ENCODE results near the gene CABP1.

CABP1 gene

GRCh38 chr12:120618954-120619615, 21.3 kb upstream of the CABP1 start:
- H3K4me3 ChIP-seq (ENCODE audit: control insufficient read depth, low read depth, low read length): no peak overlapping the region
- DNase-seq (ENCODE audit: low read depth): no peak
- no peak for TF ChIP-seq CTCF (conservative IDR thresholded peaks at IDR 0.05; ENCODE audit: control insufficient read depth, insufficient read depth, low read depth, low read length)

DNA sequence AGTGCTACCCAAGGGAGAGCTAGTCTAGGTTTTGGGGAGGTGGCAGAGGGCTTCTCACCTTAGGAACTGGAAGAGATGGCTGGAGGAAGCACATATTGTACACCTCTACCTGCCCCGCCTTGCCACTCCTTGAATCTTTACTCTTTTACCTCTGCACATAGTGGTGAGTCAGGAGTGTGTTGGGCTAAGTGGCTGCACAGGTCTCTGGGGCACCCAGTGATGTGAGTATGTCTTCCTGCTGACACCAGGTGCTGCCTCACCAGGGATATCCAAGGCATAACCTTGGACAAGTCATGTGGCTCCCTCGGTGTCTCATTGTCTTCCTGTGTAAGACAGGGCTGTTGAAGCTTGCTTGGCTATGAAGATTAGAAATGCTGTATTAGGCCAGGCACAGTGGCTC, 19.8 kb upstream of the CABP1 start:
- H3K4me3 ChIP-seq (ENCODE audit: control insufficient read depth, low read depth, low read length): no peak overlapping the region
- no peak for DNase-seq (ENCODE audit: low read depth)
- no peak for TF ChIP-seq CTCF (conservative IDR thresholded peaks at IDR 0.05; ENCODE audit: control insufficient read depth, insufficient read depth, low read depth, low read length)

- no peak for DNase-seq (ENCODE audit: low read depth)
These were observed 14.6 kb upstream of the CABP1 start for GRCh38 chr12:120625557-120626419.

DNA sequence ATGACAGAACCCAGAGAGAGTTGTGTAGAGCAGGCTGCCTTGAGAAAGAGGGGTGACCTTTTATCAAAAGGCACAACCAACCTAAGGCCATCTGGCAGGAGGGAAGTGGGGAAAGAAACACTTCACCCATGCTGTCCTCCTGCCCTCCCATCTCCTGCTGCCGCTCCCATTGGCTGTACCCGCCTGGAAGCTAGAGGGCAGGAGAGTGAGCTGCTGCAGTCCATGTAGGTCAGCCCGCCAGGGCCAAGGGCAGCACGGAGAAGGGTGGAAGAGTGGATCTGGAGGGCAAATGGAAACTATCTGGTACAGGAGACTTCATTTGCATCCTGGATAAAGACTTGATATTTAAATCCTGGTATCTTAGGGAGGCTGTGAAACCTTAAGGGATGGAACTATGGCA, 11.5 kb upstream of the CABP1 start:
- DNase-seq (ENCODE audit: low read depth): no peak
- H3K4me3 ChIP-seq (ENCODE audit: control insufficient read depth, low read depth, low read length): no peak overlapping the region
- TF ChIP-seq CTCF (conservative IDR thresholded peaks at IDR 0.05; ENCODE audit: control insufficient read depth, insufficient read depth, low read depth, low read length): no peak

More at GRCh38 chr12:120625557-120626419, 14.6 kb upstream of the CABP1 start:
- peak; percentile 11 for TF ChIP-seq CTCF (conservative IDR thresholded peaks at IDR 0.05; ENCODE audit: control insufficient read depth, insufficient read depth, low read depth, low read length)
- no peak overlapping the region for H3K4me3 ChIP-seq (ENCODE audit: control insufficient read depth, low read depth, low read length)

DNA sequence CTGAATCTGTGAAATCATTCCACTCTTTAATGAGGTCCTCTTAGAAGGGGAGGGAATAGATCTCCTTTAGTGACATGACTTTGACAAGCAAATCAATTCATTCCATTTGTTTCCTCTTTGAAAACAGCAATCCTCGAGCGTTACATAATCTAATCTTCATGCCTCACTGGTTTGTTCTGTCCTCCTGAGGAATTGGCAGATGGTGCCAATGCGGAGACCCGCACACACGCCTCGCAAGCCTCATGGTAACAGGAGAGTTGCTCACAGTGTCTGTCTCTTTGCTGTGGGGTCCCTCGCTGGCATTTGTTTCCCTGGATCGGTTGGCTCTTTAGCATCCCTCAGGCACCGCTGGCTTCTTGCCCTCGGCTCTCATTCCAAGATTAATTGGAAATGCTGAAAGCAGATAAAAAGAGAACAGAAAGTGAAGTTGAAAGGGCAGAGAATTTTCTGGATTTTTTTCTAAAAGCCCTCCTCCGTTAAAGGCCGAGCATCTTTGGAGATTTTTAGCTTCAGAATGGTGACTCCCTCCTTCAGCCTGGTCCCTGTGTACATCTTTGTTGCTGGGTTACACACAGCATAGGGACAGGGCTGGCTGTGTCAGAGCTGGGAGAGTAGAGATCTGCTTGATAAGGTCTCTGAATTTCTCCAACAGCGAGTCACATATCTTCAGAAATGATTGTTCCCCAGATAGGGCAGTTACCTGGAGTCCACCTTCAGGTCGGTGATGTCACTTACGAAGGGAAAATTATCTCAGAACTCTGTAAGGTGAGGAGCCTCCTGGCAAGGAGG, 10.1 kb upstream of the CABP1 start:
- H3K4me3 ChIP-seq (ENCODE audit: control insufficient read depth, low read depth, low read length): no peak overlapping the region
- no peak for DNase-seq (ENCODE audit: low read depth)
- no peak for TF ChIP-seq CTCF (conservative IDR thresholded peaks at IDR 0.05; ENCODE audit: control insufficient read depth, insufficient read depth, low read depth, low read length)

- TF ChIP-seq CTCF (conservative IDR thresholded peaks at IDR 0.05; ENCODE audit: control insufficient read depth, insufficient read depth, low read depth, low read length): no peak
- H3K4me3 ChIP-seq (ENCODE audit: control insufficient read depth, low read depth, low read length): no peak overlapping the region
- no peak for DNase-seq (ENCODE audit: low read depth)
These were observed 9.3 kb upstream of the CABP1 start for GRCh38 chr12:120631097-120631496.
